Gastrocnemius medialis (tissue), 4 donors: ENCODE measurements around the gene C4orf50.

ENCODE experiments used
- POLR2A ChIP-seq, 2 donors: fragments of 450-650 bp; IDR thresholded peaks; one replicate each; pipeline ENCODE4 v1.6.1; 2017; ENCODE audit warnings: antibody characterized with exemption in 2 of 2, mild to moderate bottlenecking in 2 of 2, moderate library complexity in 2 of 2
- TF ChIP-seq, protein P1 (sequence below), 5 experiments: fragments of 450-650 bp in 3 of 5; fragments of 200-600 bp in 2 of 5; sonication (generic) in 2 of 5; IDR thresholded peaks in 4 of 5; conservative IDR thresholded peaks in 1 of 5; 1 replicate in 4 of 5; 2 replicates in 1 of 5; pipeline ENCODE4 v1.5.1; 2016 to 2019; ENCODE audit warnings: antibody characterized with exemption in 5 of 5, mild to moderate bottlenecking in 3 of 5, moderate library complexity in 3 of 5

DNA sequence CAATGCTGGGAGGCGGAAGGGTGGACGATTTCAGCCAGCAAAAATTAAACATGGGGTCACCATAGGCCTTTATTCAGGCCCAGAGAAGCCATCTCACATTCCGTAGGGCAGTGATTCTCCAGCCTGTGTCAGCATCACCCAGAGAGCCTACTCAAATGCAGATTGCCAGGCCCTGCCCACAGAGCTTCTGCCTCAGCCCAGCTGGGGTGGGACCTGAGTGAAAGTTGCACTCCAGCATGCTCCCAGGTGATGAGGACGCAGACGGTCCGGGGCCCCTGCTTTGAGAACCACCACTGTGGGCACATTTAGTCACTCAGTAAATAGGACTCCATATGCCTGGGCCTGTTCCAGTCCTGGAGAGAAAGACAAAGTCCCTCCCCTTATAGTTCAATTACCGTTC lies 12.4 kb upstream of the C4orf50 start:
- no peak for TF ChIP-seq POLR2A (IDR thresholded peaks at IDR 0.05)
- TF ChIP-seq, protein P1, sequence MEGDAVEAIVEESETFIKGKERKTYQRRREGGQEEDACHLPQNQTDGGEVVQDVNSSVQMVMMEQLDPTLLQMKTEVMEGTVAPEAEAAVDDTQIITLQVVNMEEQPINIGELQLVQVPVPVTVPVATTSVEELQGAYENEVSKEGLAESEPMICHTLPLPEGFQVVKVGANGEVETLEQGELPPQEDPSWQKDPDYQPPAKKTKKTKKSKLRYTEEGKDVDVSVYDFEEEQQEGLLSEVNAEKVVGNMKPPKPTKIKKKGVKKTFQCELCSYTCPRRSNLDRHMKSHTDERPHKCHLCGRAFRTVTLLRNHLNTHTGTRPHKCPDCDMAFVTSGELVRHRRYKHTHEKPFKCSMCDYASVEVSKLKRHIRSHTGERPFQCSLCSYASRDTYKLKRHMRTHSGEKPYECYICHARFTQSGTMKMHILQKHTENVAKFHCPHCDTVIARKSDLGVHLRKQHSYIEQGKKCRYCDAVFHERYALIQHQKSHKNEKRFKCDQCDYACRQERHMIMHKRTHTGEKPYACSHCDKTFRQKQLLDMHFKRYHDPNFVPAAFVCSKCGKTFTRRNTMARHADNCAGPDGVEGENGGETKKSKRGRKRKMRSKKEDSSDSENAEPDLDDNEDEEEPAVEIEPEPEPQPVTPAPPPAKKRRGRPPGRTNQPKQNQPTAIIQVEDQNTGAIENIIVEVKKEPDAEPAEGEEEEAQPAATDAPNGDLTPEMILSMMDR (IDR thresholded peaks at IDR 0.05 in 4 of 5, conservative IDR thresholded peaks at IDR 0.05 in 1 of 5): no peak
